C4-2B (cell line): ENCODE measurements around the gene CALHM3.

Experiments
- ZFX ChIP-seq: fragments of 450-650 bp; IDR thresholded peaks from 2 replicates; pipeline ENCODE4 v1.6.1; 2017
- TF ChIP-seq, protein P1 (sequence below): fragments of 450-650 bp; conservative IDR thresholded peaks from 2 replicates; pipeline ENCODE4 v1.5.1; 2017; ENCODE audit warnings: mild to moderate bottlenecking

GRCh38 chr10:103506061-103506460 lies 27.0 kb upstream of the CALHM3 start:
- TF ChIP-seq, protein P1, sequence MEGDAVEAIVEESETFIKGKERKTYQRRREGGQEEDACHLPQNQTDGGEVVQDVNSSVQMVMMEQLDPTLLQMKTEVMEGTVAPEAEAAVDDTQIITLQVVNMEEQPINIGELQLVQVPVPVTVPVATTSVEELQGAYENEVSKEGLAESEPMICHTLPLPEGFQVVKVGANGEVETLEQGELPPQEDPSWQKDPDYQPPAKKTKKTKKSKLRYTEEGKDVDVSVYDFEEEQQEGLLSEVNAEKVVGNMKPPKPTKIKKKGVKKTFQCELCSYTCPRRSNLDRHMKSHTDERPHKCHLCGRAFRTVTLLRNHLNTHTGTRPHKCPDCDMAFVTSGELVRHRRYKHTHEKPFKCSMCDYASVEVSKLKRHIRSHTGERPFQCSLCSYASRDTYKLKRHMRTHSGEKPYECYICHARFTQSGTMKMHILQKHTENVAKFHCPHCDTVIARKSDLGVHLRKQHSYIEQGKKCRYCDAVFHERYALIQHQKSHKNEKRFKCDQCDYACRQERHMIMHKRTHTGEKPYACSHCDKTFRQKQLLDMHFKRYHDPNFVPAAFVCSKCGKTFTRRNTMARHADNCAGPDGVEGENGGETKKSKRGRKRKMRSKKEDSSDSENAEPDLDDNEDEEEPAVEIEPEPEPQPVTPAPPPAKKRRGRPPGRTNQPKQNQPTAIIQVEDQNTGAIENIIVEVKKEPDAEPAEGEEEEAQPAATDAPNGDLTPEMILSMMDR, result no peak
- TF ChIP-seq ZFX, result no peak
